ENCODE measurements around the gene ZNF467.
A peak's percentile ranks its signal among the peaks of the same experiment; 100 is the strongest.

ZNF467 gene

GRCh38 chr7:149741629-149742028 is 31.8 kb downstream of the ZNF467 start:
- peak; percentile 63 for DNase-seq

- DNase-seq: peak; percentile 51
Observed at GRCh38 chr7:149736478-149737360, 36.7 kb downstream of the ZNF467 start.

GRCh38 chr7:149735779-149736477 is 37.5 kb downstream of the ZNF467 start:
- DNase-seq: no peak

- DNase-seq: no peak
Observed at GRCh38 chr7:149735181-149735602, 38.2 kb downstream of the ZNF467 start.

GRCh38 chr7:149734791-149735075 is 38.7 kb downstream of the ZNF467 start:
- no peak for DNase-seq

GRCh38 chr7:149733924-149734790 is 39.2 kb downstream of the ZNF467 start:
- DNase-seq: peak; percentile 58

GRCh38 chr7:149733131-149733923 is 40.1 kb downstream of the ZNF467 start:
- DNase-seq: no peak

- DNase-seq: no peak
Observed at GRCh38 chr7:149732611-149733010, 40.8 kb downstream of the ZNF467 start.

GRCh38 chr7:149732111-149732561 is 41.3 kb downstream of the ZNF467 start:
- no peak for DNase-seq

GRCh38 chr7:149731207-149731955 is 42.0 kb downstream of the ZNF467 start:
- no peak for DNase-seq

- no peak for DNase-seq
Observed at GRCh38 chr7:149729983-149730801, 43.2 kb downstream of the ZNF467 start.

GRCh38 chr7:149729586-149729982 is 43.8 kb downstream of the ZNF467 start:
- DNase-seq: no peak

GRCh38 chr7:149728491-149729375 is 44.7 kb downstream of the ZNF467 start:
- DNase-seq: no peak

- no peak for DNase-seq
Observed at GRCh38 chr7:149727899-149728476, 45.4 kb downstream of the ZNF467 start.

- DNase-seq: no peak
Observed at GRCh38 chr7:149727053-149727898, 46.1 kb downstream of the ZNF467 start.

GRCh38 chr7:149725916-149726315 is 47.5 kb downstream of the ZNF467 start:
- no peak for DNase-seq

- DNase-seq: no peak
Observed at GRCh38 chr7:149725426-149725821, 48.0 kb downstream of the ZNF467 start.
